ENCODE measurements around the gene AGBL4. TPM values are rescaled to one million over a fixed set of nuclear protein-coding genes. Genes with fewer than 3 reads are reported as not detected.

AGBL4 gene
- total and polyA plus RNA-seq, 2 experiments from 2014 or later: not detected

DNA sequence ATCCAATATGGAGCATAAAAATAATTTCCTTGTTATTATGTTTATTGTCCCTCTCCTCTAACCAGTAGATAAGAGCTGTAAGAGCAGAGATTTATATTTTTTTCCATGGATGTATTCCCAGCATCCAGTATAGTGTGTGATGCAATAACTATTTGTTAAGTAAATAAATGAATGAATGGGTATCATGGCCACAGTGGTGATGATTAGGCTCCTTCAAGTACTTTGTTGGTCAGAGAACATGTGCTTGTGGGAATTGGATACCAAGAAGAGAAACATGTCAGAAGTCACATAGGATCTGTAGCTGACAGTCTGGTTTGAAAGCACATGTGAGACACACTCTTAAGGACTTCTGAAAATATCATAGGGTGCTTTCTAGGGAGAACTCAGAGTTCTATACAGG is 588.5 kb downstream of the AGBL4 start:
- no peak for DNase-seq (ENCODE audit: low read depth in 1 of 2, low spot score in 1 of 2)
- H3K27ac ChIP-seq: no peak overlapping the region
- no peaks in the 10 kb centered on the region for H3K9me3 ChIP-seq (ENCODE audit: low read depth)
- H3K27me3 ChIP-seq: no peaks in the 10 kb centered on the region
- no peak overlapping the region for H3K4me3 ChIP-seq
- H3K36me3 ChIP-seq: no peaks in the 10 kb centered on the region
- H3K4me1 ChIP-seq (ENCODE audit: low read depth): no peaks in the 10 kb centered on the region
- TF ChIP-seq, protein P1, sequence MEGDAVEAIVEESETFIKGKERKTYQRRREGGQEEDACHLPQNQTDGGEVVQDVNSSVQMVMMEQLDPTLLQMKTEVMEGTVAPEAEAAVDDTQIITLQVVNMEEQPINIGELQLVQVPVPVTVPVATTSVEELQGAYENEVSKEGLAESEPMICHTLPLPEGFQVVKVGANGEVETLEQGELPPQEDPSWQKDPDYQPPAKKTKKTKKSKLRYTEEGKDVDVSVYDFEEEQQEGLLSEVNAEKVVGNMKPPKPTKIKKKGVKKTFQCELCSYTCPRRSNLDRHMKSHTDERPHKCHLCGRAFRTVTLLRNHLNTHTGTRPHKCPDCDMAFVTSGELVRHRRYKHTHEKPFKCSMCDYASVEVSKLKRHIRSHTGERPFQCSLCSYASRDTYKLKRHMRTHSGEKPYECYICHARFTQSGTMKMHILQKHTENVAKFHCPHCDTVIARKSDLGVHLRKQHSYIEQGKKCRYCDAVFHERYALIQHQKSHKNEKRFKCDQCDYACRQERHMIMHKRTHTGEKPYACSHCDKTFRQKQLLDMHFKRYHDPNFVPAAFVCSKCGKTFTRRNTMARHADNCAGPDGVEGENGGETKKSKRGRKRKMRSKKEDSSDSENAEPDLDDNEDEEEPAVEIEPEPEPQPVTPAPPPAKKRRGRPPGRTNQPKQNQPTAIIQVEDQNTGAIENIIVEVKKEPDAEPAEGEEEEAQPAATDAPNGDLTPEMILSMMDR (IDR thresholded peaks at IDR 0.05; ENCODE audit: low read depth, low read length): no peak

GRCh38 chr1:49424782-49425181 is 599.0 kb downstream of the AGBL4 start:
- TF ChIP-seq, protein P1 (IDR thresholded peaks at IDR 0.05; ENCODE audit: low read depth, low read length): no peak
- Histone ChIP-seq H3K36me3 (no peaks in the 10 kb centered on the region), H3K9me3 (ENCODE audit: low read depth) (peaks cover 2% of the 10 kb centered on the region), H3K27ac (no peak overlapping the region), H3K4me3 (no peak overlapping the region), H3K27me3 (no peaks in the 10 kb centered on the region), H3K4me1 (ENCODE audit: low read depth) (no peaks in the 10 kb centered on the region)
- no peak for DNase-seq (ENCODE audit: low read depth in 1 of 2, low spot score in 1 of 2)

- Histone ChIP-seq H3K27ac (no peak overlapping the region), H3K27me3 (no peaks in the 10 kb centered on the region), H3K9me3 (ENCODE audit: low read depth) (peaks cover 2% of the 10 kb centered on the region), H3K4me1 (ENCODE audit: low read depth) (no peaks in the 10 kb centered on the region), H3K4me3 (no peak overlapping the region), H3K36me3 (no peaks in the 10 kb centered on the region)
- TF ChIP-seq, protein P1 (IDR thresholded peaks at IDR 0.05; ENCODE audit: low read depth, low read length): no peak
- DNase-seq (ENCODE audit: low read depth in 1 of 2, low spot score in 1 of 2): no peak
Observed at GRCh38 chr1:49416758-49417157, 607.0 kb downstream of the AGBL4 start.

GRCh38 chr1:49408346-49408745 is 615.4 kb downstream of the AGBL4 start:
- no peaks in the 10 kb centered on the region for H3K4me1 ChIP-seq (ENCODE audit: low read depth)
- H3K9me3 ChIP-seq (ENCODE audit: low read depth): no peaks in the 10 kb centered on the region
- H3K27me3 ChIP-seq: no peaks in the 10 kb centered on the region
- no peak overlapping the region for H3K4me3 ChIP-seq
- TF ChIP-seq, protein P1 (IDR thresholded peaks at IDR 0.05; ENCODE audit: low read depth, low read length): no peak
- H3K27ac ChIP-seq: no peak overlapping the region
- H3K36me3 ChIP-seq: no peaks in the 10 kb centered on the region
- DNase-seq (ENCODE audit: low read depth in 1 of 2, low spot score in 1 of 2): no peak

- Histone ChIP-seq H3K9me3 (ENCODE audit: low read depth) (no peaks in the 10 kb centered on the region), H3K36me3 (no peaks in the 10 kb centered on the region), H3K4me1 (ENCODE audit: low read depth) (no peaks in the 10 kb centered on the region), H3K27ac (no peak overlapping the region), H3K27me3 (no peaks in the 10 kb centered on the region), H3K4me3 (no peak overlapping the region)
- TF ChIP-seq, protein P1 (IDR thresholded peaks at IDR 0.05; ENCODE audit: low read depth, low read length): no peak
- no peak for DNase-seq (ENCODE audit: low read depth in 1 of 2, low spot score in 1 of 2)
Observed at GRCh38 chr1:49397086-49397485, 626.7 kb downstream of the AGBL4 start.

GRCh38 chr1:49394200-49394599 is 629.6 kb downstream of the AGBL4 start:
- Histone ChIP-seq H3K36me3 (no peaks in the 10 kb centered on the region), H3K27me3 (no peaks in the 10 kb centered on the region), H3K4me1 (ENCODE audit: low read depth) (no peaks in the 10 kb centered on the region), H3K27ac (no peak overlapping the region), H3K9me3 (ENCODE audit: low read depth) (no peaks in the 10 kb centered on the region), H3K4me3 (no peak overlapping the region)
- TF ChIP-seq, protein P1 (IDR thresholded peaks at IDR 0.05; ENCODE audit: low read depth, low read length): no peak
- no peak for DNase-seq (ENCODE audit: low read depth in 1 of 2, low spot score in 1 of 2)

Measured in cardiac muscle cell (in vitro differentiated cells and primary cell).